CD1c-positive myeloid dendritic cell (primary cell): Measurements from ENCODE around the gene MAP1S.

Experiments used
- DNase-seq: peaks from one replicate; pipeline ENCODE4 v3.0.0-alpha.2; 2016; ENCODE audit errors: extremely low spot score

Gene MAP1S

DNA sequence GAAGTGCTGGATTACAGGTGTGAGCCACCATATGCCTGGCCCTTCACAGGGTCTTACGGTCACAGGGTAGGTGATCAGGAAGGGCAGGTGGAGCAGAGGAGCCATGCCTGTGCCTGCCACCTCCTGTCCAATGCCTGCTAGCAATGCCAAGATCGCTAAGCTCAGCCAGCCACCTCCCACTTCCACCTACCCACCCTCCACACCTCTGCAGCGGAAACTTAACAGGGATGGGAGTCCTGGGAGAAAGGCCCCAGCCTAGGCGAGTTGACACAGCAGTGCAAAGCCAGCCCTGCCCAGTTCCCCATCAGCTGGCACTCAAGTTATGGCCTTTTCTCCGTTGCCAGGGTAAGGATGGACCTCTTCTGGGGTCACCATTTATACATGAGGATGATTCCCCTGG, 16.1 kb downstream of the MAP1S start:
- no peak for DNase-seq

DNA sequence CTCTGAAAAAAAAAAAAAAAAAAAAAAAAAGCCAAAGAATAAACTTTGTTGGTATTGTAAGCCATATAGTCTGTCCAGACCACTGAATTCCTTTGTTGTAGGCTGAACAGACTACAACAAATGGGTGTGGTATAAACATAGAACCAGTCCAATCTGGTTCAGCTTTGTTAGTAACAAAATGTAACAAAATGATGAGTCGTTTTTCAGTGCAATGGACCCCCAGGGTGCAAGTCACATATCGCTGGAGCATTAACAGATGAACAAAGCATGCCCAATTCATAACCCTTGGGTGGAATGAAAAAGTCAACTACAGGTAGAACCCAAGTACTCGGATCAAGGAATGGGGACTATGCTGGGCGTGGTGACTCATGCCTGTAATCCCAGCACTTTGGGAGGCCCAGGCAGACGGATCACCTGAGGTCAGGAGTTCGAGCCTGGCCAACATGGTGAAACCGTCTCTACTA, 18.4 kb downstream of the MAP1S start:
- no peak for DNase-seq

DNA sequence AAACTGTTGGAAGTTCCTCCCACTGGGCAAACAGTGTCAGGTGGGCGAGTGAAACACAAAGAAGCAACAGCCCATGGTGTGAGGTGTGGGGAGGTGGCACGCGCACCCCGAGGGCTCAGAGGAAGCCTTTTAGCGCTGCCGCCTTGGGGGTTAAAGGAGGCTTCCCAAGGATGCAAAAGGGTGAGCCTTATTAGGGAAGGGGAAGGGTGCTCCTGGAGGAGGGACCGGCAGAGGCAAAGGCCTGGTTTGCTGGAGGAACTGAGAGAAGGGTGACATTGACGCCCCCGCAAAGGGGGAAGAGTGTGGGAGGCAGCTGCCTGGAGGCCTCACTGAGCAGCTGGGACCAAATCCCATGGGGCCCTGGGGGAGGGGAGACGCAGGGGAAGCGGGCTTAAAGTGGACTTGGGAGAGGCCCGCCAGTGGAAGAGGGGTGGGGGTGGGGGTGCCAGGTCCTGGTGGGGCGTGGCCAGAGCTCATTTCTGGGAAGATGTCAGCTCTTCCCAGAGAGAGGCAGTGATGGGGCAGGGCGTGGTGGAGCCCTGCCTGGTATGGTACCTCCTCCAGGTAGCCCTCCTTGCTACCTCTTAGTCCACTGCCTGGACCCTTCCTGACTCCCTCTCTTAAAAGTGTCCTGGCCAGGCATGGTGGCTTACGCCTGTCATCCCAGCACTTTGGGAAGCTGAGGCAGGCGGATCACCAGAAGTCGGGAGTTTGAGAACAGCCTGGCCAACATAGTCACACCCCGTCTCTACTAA, 20.0 kb downstream of the MAP1S start:
- peak; percentile 96 for DNase-seq

DNA sequence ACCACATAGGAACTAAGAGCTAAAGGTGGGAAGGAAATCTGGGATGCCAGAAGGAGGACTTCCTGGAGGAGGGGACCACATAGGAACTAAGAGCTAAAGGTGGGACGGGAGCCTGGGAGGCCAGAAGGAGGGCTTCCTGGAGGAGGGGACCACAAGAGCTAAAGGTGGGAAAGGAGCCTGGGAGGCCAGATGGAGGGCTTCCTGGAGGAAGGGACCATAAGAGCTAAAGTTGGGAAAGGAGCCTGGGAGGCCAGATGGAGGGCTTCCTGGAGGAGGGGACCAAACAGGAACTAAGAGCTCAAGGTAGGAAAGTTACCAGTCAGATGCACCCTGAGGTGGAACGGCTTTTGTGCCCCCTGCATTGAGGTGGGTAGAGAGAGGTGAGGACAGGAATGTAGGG, 22.2 kb downstream of the MAP1S start:
- DNase-seq: no peak

DNA sequence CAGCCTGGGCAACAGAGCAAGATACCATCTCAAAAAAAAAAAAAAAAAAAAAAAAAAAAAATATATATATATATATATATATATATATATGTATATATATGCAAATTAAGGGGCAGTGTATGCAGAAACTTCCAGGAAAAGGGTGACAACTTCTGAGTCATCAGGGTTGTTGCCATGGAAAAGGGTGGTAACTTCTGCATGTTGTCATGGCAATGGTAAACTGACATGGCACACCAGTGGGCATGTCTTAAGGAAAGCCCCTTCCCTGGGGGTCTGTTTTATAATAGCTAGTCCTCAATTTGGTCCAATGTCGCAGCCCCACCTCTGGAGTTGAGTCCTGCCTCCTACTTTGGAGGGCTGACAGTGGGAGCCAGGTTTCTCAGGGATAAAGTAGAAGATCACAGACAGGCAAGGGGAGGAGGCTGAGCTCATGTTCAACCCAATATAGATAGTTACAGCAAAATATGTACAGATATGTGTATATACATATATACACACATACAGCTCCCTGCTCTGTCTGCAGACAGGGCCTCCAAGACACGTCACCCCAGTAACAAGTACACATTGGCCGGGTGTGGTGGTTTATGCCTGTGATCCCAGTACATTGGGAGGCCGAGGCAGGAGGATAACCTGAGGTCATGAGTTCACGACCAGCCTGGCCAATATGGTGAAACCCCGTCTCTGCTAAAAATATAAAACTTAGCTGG, 24.7 kb downstream of the MAP1S start:
- peak; percentile 87 for DNase-seq

DNA sequence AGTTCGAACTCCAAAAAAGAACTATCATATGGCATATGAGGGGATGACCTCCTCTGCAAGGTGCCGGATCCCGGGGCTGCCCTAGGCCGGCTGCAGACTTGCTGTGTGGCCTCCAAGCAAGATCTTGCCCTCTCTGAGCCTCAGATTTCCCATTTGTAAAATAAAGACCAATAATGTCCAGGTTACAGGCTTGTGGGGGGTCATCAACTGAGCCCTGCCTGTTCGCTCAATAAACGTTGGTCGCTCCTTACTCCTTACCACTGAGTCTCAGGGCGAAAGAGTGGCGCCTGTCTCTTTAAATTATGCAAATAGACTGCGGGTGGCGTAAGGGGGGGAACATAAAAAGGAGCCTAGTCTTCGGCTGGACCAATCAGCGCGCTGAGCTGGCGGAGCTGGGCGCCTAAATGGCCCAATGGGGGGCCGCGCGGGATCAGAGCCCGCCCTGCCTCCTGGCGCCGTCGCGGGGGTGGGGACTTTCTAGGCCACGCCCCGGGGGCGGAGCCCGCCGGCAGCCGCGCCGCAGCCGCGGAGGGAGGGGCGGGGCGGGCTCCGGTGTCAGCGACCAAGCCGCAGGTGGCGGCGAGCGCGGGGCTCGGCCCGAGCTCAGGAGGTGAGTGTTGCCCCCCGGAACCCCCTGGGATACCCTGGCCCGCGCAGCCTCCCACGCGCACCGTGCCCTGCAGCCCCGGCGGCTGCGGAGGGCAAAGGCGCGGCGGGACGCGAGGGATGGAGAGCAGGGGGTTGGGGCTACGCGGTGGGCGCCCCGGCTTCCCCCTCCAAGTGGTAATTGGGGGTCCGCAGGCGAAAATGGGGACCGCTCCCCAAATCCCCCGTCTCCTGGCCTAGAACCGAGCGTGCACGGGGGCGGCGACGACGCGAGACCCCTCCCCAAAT, 28.2 kb downstream of the MAP1S start:
- peak; percentile 98 for DNase-seq

DNA sequence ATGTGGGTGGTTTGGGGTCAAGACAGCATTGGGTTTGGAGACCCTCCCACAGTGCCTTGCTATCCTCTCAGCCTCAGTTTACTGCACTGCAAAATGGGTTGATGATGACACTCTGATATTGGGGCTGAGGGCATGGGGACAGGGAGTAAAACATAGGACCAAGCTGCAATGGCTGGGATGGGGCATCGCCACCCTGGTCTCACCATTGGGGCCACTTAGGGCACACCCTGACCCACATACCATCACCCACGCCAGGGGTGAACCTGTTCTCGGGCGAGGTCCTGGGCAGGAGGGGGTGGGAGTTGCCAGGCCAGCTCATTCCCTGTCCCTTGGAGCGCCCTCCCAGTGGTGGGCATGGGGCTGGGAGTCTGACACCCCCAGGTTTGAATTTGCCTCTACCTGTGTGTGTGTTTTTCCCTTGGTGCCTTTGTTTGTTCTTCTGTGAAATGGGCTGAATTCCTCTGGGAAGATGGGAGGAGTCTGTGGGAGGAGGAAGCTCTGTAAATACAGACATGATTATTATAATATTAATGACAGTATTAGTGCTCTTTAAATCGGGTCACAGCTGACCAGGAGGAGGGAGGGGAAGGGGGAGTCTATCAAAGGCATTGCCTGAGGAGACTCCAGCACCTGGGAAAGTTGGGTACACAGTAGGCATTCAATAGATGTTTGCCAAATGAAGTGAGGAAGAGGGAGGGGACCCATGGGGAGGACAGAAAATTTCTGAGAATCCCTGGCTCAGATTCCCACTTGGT, 29.8 kb downstream of the MAP1S start:
- no peak for DNase-seq

DNA sequence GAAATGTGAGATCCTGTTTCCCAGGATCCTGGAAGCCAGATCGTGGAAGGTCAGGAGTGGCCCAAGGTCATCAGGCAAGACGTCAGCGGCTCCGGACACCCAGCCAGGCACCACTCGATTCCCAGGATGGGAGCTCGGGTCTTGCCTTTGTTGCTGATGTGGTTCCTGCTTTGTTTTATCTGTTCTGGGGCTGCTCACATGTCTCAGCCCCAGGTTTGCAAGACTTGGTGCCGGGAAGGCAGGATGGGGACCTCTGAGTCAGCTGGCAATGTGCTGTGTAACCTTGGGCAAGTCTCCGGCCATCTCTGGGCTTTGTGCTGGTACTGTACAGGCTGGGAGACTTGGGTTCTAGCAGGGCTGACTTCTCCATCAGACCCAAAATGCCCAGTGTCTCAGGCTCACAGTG, 30.6 kb downstream of the MAP1S start:
- DNase-seq: peak; percentile 24

DNA sequence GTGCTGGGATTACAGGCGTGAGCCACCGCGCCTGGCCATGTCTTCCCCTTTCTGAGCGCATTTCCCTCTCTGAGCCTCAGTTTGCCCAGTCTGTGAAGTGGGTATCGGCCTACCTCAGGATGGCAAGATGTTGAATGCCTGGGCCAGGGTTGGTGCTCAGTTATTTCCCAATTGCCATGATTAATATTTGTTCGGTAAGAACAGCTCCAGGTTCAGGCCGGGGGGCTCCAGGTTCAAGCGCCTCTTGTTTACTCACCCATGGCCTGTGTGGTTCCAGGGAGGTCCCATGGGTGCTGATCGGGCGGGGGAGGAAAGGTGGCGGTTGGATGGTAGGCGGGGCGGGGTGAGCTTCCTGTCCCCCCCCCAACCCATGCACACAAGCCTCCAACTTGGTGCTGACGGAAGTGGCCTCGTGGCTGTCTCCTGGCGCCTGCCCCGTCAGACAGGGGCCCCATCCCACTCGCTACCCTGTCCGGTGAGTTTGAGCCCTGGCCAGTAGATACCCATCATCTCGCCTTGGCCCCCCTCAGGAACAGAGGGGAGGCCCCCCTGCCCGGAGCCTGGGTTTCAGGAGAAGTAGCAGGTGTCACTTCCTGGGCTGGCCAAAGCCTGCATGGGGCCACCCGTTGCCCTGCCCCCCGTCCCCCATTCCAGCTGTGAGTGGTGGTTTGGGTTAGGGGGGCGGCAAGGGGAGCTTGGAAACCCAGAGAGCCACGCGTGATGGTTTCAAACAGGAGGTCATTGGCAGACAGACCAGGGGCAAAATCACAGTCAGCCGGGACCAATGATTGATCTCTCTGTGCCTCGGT, 32.0 kb downstream of the MAP1S start, which contains the start of gene FCHO1:
FCHO1 (plus strand) TSS at position 375 of the 809 bp plus-strand sequence. CDS start 3,688 bp downstream, outside the sequence.
- DNase-seq: peak; percentile 85

DNA sequence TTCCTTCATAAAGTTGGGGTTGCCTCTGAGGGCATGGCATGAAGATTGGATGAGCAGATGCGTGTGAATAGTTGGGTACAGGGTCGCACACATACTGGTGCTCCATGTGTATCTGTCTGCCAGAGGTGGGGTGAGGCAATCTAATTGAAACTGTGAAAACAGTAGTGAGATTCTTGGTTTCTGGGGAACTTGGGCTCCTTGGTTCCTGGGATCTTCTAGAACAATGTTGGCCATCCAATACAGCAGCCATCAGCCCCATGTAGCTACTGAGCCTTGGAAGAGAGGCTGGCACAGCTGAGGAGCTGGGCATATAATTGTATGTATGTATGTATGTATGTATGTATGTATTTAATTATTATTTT, 32.6 kb downstream of the MAP1S start:
- peak; percentile 76 for DNase-seq

DNA sequence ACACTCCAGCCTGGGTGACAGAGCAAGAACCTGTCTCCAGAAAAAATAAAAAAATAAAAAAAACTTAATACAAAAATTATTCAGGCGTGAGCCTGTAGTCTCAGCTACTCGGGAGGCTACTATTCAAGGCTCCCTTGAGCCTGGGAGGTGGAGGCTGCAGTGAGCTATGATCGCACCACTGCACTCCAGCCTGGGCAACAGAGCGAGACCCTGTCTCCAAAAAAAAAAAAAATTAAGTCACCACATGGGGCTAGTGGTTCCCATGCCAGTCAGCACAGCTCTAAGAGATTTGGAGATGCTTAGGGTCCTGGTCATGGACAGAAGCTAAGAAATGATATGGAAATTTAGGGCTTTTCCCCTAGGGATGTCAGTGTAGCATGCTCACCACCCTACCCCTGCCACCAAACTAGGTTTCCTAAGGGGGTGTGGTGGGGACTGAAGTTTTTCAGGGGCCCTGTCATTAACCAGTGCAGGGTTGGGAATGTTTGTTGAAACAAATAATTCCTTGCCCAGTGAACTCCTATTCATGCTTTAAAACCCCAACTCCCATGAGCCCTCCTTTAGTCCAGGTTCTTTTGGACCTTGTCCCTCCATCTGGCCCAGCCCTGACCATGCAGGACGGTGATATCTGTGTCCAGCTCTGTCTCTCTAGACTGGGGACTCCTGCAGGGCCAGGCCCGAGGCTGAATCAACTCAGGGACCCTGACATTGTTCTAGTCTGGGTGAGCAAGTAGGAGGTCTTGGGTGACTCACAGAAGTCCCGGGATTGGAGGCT, 33.8 kb downstream of the MAP1S start:
- no peak for DNase-seq

DNA sequence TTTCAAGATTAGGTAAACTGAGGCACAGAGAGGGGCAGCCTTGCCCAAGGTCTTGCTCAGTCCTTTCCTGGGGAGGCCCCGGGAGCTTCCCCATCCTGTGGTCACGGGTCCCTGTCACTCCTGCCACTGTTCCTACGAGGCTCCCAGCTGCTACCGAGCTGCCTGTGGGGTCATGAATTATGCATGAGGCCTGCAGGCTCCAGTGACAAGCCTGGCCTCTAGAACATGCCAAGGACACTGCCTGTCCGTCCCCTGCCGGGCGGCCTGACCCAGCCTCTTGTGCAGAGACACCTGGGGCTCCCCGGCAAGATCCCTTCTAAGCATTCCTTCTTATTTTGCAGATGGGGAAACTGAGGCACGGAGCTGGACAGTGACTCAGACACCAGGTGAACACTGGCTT, 34.7 kb downstream of the MAP1S start:
- no peak for DNase-seq

DNA sequence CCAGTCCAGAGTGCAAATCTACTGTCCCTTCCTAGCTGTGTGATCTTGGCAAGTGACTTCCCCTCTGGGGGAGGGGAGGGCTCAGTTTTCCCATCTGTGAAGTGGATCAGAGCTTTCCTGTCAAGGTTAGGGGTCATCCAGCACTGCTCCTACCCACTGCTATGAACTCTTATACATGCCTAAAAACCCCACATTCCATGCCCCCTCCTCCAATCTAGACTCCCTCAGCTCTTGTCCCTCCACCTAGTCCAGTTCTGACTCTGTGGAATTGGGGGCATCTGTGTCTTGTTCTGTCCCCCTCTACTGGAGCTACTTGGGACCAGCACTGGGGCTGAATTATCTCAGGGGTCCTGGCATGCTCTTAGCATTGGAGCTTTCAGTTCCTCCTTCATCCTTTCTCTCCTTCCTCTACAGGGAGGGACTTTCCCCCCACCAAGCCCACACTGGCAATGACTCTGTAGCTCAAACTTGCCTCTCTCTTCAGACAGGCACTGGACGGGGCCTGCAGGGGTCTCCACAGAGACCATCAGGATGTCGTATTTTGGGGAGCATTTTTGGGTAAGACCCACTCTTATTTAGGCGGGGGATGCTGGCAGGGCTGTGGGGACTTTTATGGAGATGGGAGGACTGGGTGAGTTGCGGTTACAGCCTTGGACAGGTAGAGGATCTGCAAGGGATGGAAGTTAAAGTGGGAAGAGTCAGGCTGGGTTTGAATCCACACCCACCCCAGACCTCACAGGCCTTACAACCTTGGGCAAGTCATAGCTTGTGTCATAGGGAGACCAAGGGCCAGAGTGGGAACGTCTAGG, 35.6 kb downstream of the MAP1S start:
- DNase-seq: peak; percentile 60

DNA sequence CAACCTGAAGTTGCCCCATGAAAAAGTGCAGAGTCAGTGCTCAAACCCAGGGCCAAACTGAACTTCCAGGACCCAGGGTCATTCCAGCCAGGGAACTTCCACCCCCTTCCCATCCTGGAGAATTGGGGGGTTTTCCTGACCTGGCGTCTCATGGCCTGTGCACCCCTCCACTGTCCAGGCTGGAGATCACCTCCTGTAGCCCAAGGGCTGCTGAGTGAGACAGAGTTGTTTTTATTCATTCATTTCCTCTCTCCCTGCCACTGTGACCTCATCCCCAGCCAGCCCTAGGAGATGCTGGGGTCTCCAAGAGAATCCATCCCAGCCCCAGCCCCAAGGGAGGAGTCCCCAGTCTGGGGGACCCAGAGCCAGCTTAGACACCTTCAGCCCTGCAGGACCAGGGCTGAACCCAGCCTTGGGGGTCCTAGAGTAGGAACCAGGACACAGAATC, 36.2 kb downstream of the MAP1S start:
- DNase-seq: no peak

DNA sequence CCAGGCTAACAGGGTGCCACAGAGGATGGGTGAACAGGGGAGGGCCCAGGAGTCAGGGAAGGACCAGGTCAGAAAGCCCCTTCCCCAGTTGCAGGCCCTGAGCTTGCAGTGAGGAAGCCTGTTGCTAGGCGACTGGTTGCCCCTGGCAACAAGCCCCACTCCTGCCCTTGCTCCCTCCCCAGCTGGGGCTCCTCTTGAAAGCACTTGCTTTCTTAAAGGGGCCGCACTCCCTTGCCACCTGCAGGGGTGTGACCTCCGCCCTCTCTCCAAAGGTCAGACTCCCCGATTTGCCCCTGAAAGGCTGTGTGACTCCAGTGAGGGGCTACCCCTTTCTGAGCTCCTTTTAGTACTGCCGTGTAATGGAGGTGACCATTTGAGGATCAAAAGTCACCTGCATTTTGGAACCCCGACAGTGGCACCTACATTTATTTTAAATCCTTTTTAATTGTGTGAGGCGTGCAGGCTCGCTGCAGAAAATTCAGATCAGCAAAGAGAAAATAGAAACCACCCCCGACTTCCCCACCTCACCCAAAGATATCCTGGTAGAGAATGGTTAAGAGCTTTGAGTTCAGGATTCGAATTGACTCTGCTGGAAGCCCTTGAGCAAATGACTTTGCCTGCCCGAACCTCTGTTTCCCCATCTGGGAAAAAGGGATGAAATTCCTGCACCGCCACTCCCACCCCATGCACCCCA, 36.8 kb downstream of the MAP1S start:
- no peak for DNase-seq

DNA sequence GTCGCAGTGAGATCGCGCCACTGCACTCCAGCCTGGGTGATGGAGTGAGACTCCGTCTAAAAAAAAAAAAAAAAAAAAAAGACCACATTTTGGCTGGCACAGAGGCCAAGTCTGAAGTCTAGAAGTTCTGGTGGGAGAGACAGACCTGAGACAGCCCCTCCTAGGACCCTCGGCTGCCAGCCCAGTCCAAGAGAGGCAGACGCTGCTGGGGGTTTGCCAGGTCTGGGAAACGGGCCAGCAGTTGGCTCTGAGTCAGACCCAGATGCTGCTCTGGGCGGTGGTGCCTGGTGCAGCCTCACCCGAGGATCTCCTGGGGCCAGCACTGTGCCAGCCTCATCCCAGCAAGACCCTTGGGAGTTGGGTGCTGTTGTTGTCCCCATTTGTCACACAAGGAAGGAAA, 37.8 kb downstream of the MAP1S start:
- no peak for DNase-seq

DNA sequence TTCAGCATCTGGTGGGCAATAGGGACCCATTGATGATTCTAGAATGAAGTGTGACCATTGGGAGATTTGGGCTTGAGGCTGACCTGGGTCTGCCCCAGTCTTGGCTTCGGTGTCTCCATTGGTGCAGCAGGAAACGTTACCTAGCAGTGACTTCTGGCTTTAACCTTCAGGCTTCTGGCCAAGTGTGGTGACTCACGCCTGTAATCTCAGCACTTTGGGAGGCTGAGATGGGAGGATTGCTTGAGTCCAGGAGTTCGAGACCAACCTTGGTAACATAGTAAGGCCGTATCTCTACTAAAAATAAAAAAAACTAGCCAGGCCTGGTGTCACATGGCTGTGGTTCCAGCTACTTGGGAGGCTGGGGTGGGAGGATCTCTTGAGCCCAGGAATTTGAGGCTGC, 39.2 kb downstream of the MAP1S start:
- DNase-seq: no peak

DNA sequence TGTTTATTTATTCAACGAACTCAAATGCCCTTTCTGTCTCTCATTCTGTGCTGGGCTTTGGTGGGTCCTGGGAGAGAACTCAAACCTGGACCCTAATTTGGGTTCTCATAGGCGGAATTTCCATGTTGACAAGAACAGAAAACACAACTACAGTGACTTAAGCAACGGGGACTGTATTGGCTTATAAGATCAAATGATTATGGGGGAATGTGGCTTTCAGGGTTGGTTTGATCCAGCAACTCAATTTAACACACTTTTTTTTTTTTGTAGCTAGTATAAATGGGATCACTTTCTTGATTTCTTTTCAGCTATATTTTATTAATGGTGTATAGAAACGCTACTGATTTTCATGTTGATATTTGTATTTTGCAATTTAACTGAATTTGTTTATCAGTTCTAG, 41.9 kb downstream of the MAP1S start:
- DNase-seq: no peak
